Upper lobe of right lung (tissue), 1 donor: ENCODE data around the gene MIPOL1. TPM values are rescaled to one million over a fixed set of nuclear protein-coding genes. Genes with fewer than 3 reads are reported as not detected.
A peak's percentile ranks its signal among the peaks of the same experiment; 100 is the strongest.

Experiments
- ATAC-seq: fragments of 200-7000 bp; cut with Tn5 transposase; one replicate; pipeline ENCODE4 v1.9.1; 2020; ENCODE audit warnings: mild to moderate bottlenecking, moderate library complexity
- DNase-seq: peaks from one replicate; pipeline ENCODE4 v3.0.0-alpha.2; 2020
- H3K27ac ChIP-seq: fragments of 200-600 bp; one replicate; pipeline ENCODE4 v1.8.0; 2022
- H3K27me3 ChIP-seq: fragments of 200-600 bp; one replicate; pipeline ENCODE4 v1.8.0; 2022; ENCODE audit warnings: mild to moderate bottlenecking
- H3K36me3 ChIP-seq: fragments of 200-600 bp; one replicate; pipeline ENCODE4 v1.8.0; 2022
- H3K4me1 ChIP-seq: fragments of 200-600 bp; one replicate; pipeline ENCODE4 v1.8.0; 2022
- H3K4me3 ChIP-seq: fragments of 200-600 bp; one replicate; pipeline ENCODE4 v1.8.0; 2022; ENCODE audit warnings: mild to moderate bottlenecking
- H3K9me3 ChIP-seq: fragments of 200-600 bp; one replicate; pipeline ENCODE4 v1.8.0; 2022
- intact Hi-C: fragments of 100-400 bp; cut with DNase I; formaldehyde crosslinking; loops from one replicate; pipeline ENCODE4 v1.11.0; 2022
- total RNA-seq: library from RNA; stranded (reverse); fragmentation: NEBNext Ultra II Directional; extraction: Animal tissue kit (Norgen Biotek cat#: 25700); gene quantifications from one replicate; pipeline ENCODE4 v1.2.1, GENCODE V29; 2021
- TF ChIP-seq, protein P1 (sequence below): fragments of 200-600 bp; IDR thresholded peaks from one replicate; pipeline ENCODE4 v1.8.0; 2022; ENCODE audit warnings: antibody characterized with exemption
- donor health status: DM: no; HTN: yes; CAD: no; lungs with severe emphysema.

Gene MIPOL1
- total RNA-seq, 1 donor from 2014 or later = 10.0 TPM

- H3K36me3 ChIP-seq = no peaks in the 10 kb centered on the region
- intact Hi-C loops = no loop called here
- no peak overlapping the region for H3K4me3 ChIP-seq
- H3K27me3 ChIP-seq = no peaks in the 10 kb centered on the region
- no peak for DNase-seq
- H3K27ac ChIP-seq = no peak overlapping the region
- H3K9me3 ChIP-seq = no peaks in the 10 kb centered on the region
- TF ChIP-seq, protein P1, sequence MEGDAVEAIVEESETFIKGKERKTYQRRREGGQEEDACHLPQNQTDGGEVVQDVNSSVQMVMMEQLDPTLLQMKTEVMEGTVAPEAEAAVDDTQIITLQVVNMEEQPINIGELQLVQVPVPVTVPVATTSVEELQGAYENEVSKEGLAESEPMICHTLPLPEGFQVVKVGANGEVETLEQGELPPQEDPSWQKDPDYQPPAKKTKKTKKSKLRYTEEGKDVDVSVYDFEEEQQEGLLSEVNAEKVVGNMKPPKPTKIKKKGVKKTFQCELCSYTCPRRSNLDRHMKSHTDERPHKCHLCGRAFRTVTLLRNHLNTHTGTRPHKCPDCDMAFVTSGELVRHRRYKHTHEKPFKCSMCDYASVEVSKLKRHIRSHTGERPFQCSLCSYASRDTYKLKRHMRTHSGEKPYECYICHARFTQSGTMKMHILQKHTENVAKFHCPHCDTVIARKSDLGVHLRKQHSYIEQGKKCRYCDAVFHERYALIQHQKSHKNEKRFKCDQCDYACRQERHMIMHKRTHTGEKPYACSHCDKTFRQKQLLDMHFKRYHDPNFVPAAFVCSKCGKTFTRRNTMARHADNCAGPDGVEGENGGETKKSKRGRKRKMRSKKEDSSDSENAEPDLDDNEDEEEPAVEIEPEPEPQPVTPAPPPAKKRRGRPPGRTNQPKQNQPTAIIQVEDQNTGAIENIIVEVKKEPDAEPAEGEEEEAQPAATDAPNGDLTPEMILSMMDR = no peak
- ATAC-seq = no peak
- H3K4me1 ChIP-seq = no peaks in the 10 kb centered on the region
Measured at GRCh38 chr14:37501877-37502276, 304.1 kb downstream of the MIPOL1 start.

GRCh38 chr14:37508503-37508902 lies 310.8 kb downstream of the MIPOL1 start:
- Histone ChIP-seq H3K9me3 (no peaks in the 10 kb centered on the region), H3K27me3 (no peaks in the 10 kb centered on the region), H3K4me3 (no peak overlapping the region), H3K4me1 (no peaks in the 10 kb centered on the region), H3K36me3 (no peaks in the 10 kb centered on the region), H3K27ac (no peak overlapping the region)
- intact Hi-C loops = no loop called here
- ATAC-seq (no peak), DNase-seq (no peak)
- TF ChIP-seq, protein P1 = no peak

DNA sequence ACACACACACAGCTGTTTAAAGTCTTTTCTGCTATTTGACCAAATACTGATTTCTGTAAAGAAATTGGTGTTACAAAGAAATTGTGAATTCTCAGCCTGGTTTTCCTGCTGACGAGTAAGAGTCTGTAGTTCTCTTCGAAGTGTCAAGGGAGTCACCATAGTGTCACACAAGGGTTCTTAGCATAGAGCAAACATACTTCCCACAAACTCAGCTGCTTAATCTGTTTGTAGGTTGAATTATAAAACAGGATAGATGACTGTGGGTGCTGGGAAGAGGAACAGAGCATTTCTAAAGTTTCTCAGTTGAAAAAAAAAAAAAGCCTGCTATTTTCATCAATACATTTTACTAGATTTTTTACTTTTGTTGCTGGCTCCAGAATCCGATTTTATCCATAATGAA lies 314.4 kb downstream of the MIPOL1 start:
- Histone ChIP-seq H3K4me1 (no peaks in the 10 kb centered on the region), H3K4me3 (no peak overlapping the region), H3K9me3 (no peaks in the 10 kb centered on the region), H3K27me3 (no peaks in the 10 kb centered on the region), H3K36me3 (no peaks in the 10 kb centered on the region), H3K27ac (no peak overlapping the region)
- intact Hi-C loops = no loop called here
- DNase-seq (no peak), ATAC-seq (peak; percentile 62)
- TF ChIP-seq, protein P1 = no peak

- Histone ChIP-seq H3K9me3 (no peaks in the 10 kb centered on the region), H3K4me3 (no peak overlapping the region), H3K4me1 (no peaks in the 10 kb centered on the region), H3K27ac (no peak overlapping the region), H3K36me3 (no peaks in the 10 kb centered on the region), H3K27me3 (no peaks in the 10 kb centered on the region)
- DNase-seq (no peak), ATAC-seq (no peak)
- TF ChIP-seq, protein P1 = no peak
- intact Hi-C loops = no loop called here
Measured at GRCh38 chr14:37515771-37516170, 318.0 kb downstream of the MIPOL1 start.

DNA sequence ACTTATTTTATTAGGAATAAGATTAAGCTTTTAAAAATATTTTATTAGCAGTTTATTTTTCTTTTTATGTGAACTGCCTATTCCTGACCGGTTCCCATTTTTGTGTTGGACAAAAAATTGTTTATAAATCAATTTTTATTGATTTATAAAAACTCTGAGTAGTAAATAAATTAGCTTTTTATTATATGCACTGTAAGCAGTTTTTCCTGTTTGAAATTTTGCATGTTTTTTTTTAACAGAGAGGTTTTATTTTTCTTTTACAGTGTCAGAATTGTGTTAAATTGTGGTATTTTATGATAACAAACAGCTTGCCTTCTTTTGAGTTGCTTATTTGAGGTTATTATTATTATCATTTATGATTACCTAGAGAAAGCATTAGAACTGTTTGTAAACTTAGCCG lies 329.3 kb downstream of the MIPOL1 start:
- Histone ChIP-seq H3K9me3 (no peaks in the 10 kb centered on the region), H3K27me3 (no peaks in the 10 kb centered on the region)
- intact Hi-C loops = no loop called here

More for the DNA sequence above, 329.3 kb downstream of the MIPOL1 start:
- no peaks in the 10 kb centered on the region for H3K4me1 ChIP-seq
- no peak overlapping the region for H3K4me3 ChIP-seq
- ATAC-seq (no peak), DNase-seq (no peak)
- H3K27ac ChIP-seq = no peak overlapping the region
- H3K36me3 ChIP-seq = no peaks in the 10 kb centered on the region
- TF ChIP-seq, protein P1 = no peak
